Measurements from ENCODE around the gene DNAL4. TPM values are rescaled to one million over a fixed set of nuclear protein-coding genes. Genes with fewer than 3 reads are reported as not detected.

Gene DNAL4
- total and polyA plus RNA-seq, 10 of the 15 experiments (the other 5 are each of a cell fraction or from before 2014, with no cell fraction given), result 0.35 to 8.5 (median 6.3) TPM; not detected in 1

- TF ChIP-seq ZNF592 (IDR thresholded peaks at IDR 0.05) (no peak), RAD21 (IDR thresholded peaks at IDR 0.05; ENCODE audit: insufficient read depth, low read depth, low read length) (no peak)
These were observed 36.8 kb upstream of the DNAL4 start (continued) for GRCh38 chr22:38830845-38831108.

GRCh38 chr22:38830026-38830844 is 36.3 kb upstream of the DNAL4 start:
- no peak overlapping the region for H3K9ac ChIP-seq (ENCODE audit: control insufficient read depth, insufficient read depth, low read length)
- H3K79me2 ChIP-seq (ENCODE audit: control insufficient read depth, insufficient read depth, low read length), result no peaks in the 10 kb centered on the region
- H3K4me2 ChIP-seq (ENCODE audit: control insufficient read depth, insufficient read depth), result no peak overlapping the region
- BruUV-seq (replicated peaks), result no TSS peak
- FAIRE-seq, result no peak
- no peak for DNase-seq (ENCODE audit: low read depth, low spot score)
- intact Hi-C loops (cut with micrococcal nuclease; ENCODE audit: unreplicated experiment), result no loop called here
- ChIA-PET RAD21 (ENCODE audit: unreplicated experiment) (no interaction called here), CTCF (no interaction called here), POLR2A (no interaction called here), SMC1A (ENCODE audit: uncharacterized antibody, unreplicated experiment) (interaction anchor here (0.5 kb wide), 1 partner anchor 1634 kb away, joined by 4 read pairs; no protein-coding TSS in a partner anchor)
- no peaks in the 10 kb centered on the region for H3K36me3 ChIP-seq (ENCODE audit: control insufficient read depth in 2 of 2, insufficient read depth in 2 of 2, low read length in 1 of 2)
- H3K27ac ChIP-seq (ENCODE audit: control insufficient read depth, insufficient read depth), result no peak overlapping the region
- H4K20me1 ChIP-seq (ENCODE audit: control insufficient read depth, insufficient read depth), result no peaks in the 10 kb centered on the region
- in situ Hi-C loops (cut with MboI), result no loop called here
- H3K4me3 ChIP-seq, result no peak overlapping the region
- no peak for ATAC-seq
- H3K9me3 ChIP-seq (replicated peaks; ENCODE audit: control insufficient read depth, insufficient read depth, low read length), result no peaks in the 10 kb centered on the region
- no peaks in the 10 kb centered on the region for H3K27me3 ChIP-seq (replicated peaks in 1 of 2; ENCODE audit: control insufficient read depth in 2 of 2, insufficient read depth in 2 of 2, low read length in 1 of 2)
- no peaks in the 10 kb centered on the region for H3K4me1 ChIP-seq (ENCODE audit: control insufficient read depth, insufficient read depth, low read length)
- 32% methylated on average over 17 of the region's 17 CpGs for WGBS (ENCODE audit: insufficient coverage, insufficient replicate concordance, low lambda C conversion rate, missing lambda C conversion rate)
- H2AFZ ChIP-seq (ENCODE audit: control insufficient read depth, low read depth, low read length), result no peak overlapping the region
- TF ChIP-seq HDAC2 (IDR thresholded peaks at IDR 0.05) (no peak), NFYB (IDR thresholded peaks at IDR 0.05; ENCODE audit: insufficient read depth, low read depth, low read length) (no peak), MXI1 (IDR thresholded peaks at IDR 0.05; ENCODE audit: low read depth, low read length) (no peak), BCLAF1 (IDR thresholded peaks at IDR 0.05) (no peak), CHD1 (IDR thresholded peaks at IDR 0.05; ENCODE audit: low read depth, low read length) (no peak), KDM1A (IDR thresholded peaks at IDR 0.05; ENCODE audit: borderline replicate concordance) (no peak), IRF3 (IDR thresholded peaks at IDR 0.05) (no peak), ZNF592 (IDR thresholded peaks at IDR 0.05) (no peak)
